ENCODE measurements around the gene NEDD9.

DNA sequence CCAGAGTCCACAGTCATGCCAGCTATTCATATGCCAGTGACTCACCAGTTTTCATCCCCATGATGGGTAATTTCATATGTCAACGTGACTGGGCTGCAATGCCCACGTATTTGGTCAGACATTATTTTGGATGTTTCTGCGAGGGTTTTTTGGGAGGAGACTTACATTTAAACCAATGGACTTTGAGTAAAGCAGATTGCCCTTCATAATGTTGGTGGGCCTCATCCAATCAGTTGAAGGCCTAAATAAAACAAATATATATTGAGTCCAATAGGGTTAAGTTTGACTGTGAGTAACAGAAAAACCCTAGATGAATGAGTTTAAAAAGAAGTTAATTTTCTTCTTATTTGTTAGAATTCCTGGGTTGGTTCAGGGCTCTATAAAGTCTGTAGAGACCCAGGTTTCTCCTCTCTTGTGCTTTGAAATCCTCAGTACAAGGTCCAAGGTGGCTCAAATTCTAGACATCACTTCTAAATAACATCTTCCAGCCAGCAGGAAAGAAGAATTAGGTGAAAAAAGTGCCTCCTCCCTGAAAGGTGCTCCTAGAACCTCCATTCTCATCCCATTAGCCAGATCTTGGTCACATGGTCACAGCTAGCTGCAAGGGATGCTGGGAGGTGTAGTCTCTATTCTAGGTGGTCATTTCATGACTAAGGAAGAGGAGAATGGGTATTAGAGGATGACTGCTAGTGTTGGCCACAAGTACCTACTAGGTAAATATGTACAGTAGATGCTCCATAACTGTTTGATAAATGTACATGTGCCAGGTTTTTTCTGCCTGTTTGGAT, 16.7 kb upstream of the NEDD9 start:
- TF ChIP-seq, protein P1, sequence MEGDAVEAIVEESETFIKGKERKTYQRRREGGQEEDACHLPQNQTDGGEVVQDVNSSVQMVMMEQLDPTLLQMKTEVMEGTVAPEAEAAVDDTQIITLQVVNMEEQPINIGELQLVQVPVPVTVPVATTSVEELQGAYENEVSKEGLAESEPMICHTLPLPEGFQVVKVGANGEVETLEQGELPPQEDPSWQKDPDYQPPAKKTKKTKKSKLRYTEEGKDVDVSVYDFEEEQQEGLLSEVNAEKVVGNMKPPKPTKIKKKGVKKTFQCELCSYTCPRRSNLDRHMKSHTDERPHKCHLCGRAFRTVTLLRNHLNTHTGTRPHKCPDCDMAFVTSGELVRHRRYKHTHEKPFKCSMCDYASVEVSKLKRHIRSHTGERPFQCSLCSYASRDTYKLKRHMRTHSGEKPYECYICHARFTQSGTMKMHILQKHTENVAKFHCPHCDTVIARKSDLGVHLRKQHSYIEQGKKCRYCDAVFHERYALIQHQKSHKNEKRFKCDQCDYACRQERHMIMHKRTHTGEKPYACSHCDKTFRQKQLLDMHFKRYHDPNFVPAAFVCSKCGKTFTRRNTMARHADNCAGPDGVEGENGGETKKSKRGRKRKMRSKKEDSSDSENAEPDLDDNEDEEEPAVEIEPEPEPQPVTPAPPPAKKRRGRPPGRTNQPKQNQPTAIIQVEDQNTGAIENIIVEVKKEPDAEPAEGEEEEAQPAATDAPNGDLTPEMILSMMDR (IDR thresholded peaks at IDR 0.05; ENCODE audit: insufficient read depth, low read length, poor library complexity, severe bottlenecking): no peak
- TF ChIP-seq EZH2phosphoT487 (conservative IDR thresholded peaks at IDR 0.05; ENCODE audit: low read length): no peak

All from SU-DHL-6 (cell line).